HT1080 (cell line): ENCODE results near the gene SMPD3. TPM values are rescaled to one million over a fixed set of nuclear protein-coding genes. Genes with fewer than 3 reads are reported as not detected.
"Not testable (repeated sequence)": the region's sequence is repeated elsewhere in the genome, so short reads cannot be mapped to it uniquely, and the experiment has no call there.

Experiments
- DNase-seq: peaks from one replicate; pipeline ENCODE4 v3.0.0-alpha.2; 2015; ENCODE audit warnings: low read depth
- polyA plus RNA-seq, 2 experiments: library from polyadenylated mRNA; depleted of rRNA; stranded (reverse); fragments of >200 nt; gene quantifications; 2 replicates each; pipeline ENCODE4 v1.2.3, GENCODE V29; 2015
- total RNA-seq: library from RNA; depleted of rRNA; stranded (reverse); fragments of >200 nt; shearing (Covaris generic); gene quantifications from 2 replicates; pipeline ENCODE4 v1.2.3, GENCODE V29; 2014; rRNA removed

Gene SMPD3
- 0.31 TPM in 1 of 2 replicates, not detected in the other for total RNA-seq
- 0.45 TPM in 1 of 2 replicates, not detected in the other for polyA plus RNA-seq (2015; cell fraction: cytosol; rRNA removed)
- 0.05 and 0.10 TPM in 2 replicates for polyA plus RNA-seq (2015; cell fraction: nucleus; rRNA removed)

DNA sequence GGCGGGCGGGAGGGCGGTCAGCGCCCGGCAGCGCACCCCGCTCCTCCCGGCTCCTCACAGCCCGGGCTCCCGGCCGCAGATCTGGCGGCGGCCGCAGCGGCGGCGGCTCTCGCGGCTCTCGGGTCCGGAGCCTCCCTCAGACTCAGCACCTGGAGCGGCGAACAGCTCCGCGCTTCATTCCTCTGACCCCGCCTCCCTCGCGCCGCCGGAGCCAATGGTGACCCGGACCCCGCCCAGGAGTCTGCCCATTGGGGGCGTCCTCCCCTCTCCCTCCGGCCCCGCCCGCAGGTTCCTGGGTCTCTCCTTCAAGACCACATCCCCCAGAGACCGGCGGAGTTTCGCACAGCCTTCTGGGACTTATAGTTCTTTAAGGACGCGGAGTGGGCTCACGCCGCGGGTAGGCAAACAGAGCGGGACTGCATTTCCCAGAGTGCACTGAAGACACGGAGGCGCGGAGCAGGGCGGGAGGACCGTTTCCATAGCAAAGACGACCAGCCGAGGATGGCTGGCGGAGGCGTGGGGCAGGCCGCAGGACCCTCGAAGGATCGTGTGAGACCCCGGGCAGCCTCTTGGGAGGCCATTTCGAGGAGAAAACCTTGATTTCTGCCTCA, at the start of gene SMPD3:
TSS of gene SMPD3 (minus strand) at position 149 of the 611 bp plus-strand sequence. CDS start 76,327 bp downstream, outside the sequence.
- peak; percentile 78 for DNase-seq

DNA sequence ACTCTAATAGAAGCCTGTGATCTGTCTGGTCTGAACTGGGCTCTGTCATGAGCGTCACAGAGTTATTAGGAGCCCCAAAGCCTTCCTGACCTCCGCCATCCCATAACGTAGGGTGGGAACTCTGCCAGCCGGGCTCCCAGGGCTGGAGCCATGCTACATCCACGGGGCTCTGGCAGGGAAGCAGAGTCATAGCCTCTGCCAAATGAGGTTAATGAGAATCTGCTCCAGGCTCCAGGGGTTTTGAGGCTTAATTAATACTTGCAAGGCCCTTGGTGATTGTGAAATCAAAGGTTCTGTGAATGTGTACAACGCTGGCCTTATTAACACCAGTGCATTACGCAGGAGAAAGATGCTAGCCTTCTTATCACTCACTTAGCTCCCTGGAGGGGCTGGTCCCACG, 48.4 kb upstream of the SMPD3 start:
- DNase-seq: no peak

DNA sequence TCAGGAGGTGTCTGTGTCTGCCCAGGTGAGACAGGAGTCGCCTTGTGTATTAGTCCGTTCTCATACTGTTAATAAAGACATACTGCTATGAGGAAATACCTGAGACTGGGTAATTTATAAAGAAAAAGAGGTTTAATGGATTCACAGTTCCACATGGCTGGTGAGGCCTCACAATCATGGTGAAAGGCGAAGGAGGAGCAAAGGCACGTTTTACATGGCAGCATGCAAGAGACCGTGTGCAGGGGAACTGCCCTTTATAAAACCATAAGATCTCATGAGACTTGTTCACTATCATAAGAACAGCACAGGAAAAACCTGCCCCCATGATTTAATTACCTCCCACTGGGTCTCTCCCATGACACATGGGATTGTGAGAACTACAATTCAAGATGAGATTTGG, 46.0 kb upstream of the SMPD3 start:
- not testable (repeated sequence) for DNase-seq

- DNase-seq: no peak
These were observed 45.2 kb upstream of the SMPD3 start for GRCh38 chr16:68493412-68494070.

DNA sequence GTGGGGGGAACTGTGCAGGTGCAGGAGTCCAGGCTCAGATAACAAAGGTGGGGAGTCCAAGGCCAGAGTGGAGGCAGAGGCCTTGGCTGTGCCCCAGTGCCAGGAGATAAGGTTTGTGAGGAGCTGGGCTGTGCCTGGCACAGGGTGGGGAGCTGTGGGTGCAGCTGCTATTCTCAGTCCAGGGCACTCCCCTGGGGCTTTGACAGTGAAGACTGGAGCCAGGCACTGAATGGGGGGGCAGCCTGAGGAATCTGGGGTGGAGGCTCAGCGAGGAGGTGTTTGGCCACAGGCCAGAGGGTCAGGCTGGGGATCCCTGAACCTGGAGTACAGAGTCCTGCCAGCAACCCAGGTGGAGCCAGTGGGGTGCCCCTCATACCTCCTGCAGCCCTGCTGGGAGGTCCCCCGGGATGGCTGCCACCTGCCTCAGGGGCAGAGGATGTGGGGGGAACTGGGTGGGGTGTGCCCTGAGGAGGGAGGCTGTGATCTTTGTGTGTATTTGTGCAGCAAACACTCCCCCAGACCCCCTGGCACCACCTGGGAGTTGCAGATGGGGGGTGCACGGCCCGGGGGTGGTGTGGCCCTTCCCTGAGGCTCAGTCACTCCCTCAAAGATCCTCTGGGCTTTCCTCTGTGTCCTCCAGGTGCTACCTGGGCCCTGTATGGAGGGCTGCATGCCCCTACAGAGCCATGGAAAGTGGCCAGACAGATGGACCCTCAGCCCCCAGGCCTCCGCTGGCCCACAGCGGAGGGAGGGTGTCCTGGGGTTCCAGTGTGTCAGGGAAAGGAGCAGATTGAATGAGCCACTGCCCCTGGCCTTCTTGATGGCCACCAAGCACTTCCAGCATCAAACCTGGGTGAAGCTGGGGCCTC, 44.5 kb upstream of the SMPD3 start:
- no peak for DNase-seq

- no peak for DNase-seq
These were observed 43.8 kb upstream of the SMPD3 start for GRCh38 chr16:68492151-68492542.

DNA sequence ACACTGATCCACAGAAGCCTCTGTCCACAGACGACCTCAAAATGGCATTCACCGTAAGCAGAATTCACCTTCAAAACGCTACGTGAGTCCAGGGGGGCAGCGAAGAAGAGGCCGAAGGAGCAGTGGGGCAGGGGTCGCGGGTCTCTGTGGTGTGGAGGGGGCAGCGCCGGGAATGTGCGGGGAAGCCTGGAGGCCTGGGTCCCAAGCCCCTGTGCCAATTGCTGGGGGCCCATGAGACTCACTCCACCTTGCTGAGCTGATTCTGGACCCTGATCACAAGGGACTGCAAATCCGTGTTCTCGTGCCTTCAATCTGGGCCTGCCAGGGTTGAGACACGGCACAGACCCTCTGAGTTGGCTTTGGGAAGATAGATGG, 43.3 kb upstream of the SMPD3 start:
- no peak for DNase-seq

DNA sequence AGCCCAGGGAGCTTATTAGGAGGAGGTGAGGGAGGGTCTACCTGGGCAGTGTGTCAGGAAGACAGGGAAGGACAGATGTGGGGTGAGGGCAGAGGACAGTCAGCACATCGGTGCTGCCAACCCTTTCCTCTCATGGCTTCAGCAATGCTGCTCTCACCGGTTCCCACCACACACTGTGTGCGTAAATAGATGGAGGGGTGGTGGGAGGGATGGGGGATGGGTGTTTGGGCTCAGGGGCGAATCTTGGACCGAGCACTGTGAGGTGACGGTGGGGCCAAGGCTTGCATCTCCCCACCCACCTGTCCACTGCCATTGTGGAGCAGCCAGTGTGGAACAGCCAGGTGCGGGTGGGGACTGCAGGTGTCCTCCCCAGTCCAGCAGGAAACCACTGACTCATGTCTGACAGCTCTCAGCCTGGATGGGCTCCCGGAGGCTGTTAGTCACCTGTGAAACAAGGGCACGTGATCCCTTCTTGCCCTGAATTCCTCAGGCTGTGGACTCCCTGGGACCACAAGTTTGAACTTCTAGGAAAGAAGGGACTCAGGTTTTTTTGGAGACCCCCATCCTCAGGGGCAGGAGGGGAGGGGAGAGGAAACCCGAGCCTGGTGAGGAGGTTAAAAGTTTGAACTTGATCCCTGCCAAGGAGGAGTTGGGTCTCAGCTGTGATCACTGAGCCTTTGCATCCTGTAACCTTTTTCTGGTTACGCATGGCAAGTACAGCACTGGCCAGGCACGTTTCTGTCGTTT, 42.7 kb upstream of the SMPD3 start:
- DNase-seq: peak; percentile 68

- DNase-seq: no peak
These were observed 42.0 kb upstream of the SMPD3 start for GRCh38 chr16:68490358-68490757.

DNA sequence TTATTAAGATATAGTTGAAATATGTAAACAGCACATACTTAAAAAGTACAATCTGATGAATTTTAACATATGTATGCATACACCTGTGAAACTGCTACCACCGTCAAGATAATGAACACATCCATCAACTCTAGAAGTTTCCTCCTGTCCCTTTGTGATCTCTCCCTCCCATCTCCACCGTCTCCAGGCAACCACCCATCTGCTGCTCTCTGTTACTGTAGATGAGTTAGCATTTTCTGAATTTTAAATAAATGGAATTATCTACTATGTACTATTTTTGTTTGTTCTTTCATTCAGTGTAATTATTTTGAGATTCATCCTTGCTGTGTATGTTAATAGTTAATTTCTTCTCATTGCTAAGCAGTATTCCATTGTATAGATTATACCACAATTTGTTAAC, 40.2 kb upstream of the SMPD3 start:
- no peak for DNase-seq

DNA sequence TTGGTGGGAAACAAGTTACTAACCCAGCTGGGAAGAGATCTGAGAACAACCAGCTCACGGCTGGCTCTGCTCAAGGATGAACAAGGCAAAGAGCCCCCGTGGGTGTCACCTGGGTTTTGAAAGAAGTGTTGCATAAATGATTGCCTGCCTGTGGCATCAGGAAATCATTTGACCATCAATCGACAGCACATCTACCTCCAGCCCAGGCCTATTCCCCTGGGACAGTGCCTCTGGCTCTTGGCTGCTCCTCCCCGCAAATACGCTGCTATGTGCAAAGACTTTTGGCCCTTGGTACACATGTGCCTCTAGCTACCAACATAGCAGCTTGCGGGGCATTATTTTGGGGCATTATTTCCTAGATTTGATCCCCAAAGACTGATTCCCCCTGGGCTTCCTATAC, 39.4 kb upstream of the SMPD3 start:
- no peak for DNase-seq

- no peak for DNase-seq
These were observed 38.9 kb upstream of the SMPD3 start for GRCh38 chr16:68487203-68487514.

DNA sequence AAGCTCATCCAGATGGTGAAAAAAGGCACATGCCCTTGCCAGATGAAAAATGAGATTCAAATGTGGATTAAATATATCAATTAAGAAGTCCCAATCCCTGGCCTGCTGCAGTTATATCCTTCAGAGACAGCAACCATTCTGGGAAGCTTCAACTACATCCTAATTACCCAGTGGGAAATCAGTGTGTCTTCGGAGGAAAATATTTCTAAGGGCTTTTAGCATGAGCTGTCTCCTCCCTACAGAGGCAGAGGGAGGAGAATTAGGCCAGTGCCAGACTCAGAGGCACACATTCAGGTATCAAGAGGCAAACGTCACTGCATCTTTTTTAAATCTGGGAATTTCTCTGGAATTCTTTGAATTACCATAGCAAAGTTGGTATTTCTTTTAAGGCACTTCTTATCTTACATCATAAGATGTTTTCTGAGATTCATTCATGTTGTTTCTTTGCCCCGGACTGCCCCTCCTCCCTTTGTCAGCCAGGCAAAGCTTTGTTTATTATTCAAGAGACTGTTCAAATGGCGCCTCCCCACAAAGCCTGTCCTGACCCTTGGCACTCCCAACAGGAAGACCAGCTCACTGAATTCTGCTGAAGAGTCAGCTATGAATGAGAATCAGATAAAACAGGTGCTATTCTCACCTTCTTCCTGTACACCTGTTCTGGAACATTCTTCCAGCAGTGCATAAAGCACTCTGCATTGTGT, 38.3 kb upstream of the SMPD3 start:
- DNase-seq: no peak

DNA sequence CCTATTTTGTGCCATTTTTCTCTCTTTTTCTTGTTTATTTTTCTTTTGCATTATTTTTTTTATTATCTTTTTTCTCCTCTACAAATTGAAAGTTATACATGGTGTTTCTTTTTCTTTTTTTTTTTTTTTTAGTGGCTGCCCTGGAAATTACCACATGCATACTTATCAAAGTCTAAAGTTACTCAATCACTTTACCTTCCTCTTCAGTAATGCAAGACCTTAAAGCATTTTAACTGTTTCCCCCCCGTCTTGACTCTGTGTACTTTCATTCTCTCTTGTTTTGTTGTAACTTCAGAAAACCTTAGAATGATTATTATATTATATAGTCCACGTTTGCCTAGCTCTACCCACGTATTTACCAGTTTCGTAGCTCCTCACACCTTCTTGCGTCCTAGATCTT, 33.3 kb upstream of the SMPD3 start:
- no peak for DNase-seq

- DNase-seq: no peak
These were observed 32.0 kb upstream of the SMPD3 start for GRCh38 chr16:68480084-68480995.

DNA sequence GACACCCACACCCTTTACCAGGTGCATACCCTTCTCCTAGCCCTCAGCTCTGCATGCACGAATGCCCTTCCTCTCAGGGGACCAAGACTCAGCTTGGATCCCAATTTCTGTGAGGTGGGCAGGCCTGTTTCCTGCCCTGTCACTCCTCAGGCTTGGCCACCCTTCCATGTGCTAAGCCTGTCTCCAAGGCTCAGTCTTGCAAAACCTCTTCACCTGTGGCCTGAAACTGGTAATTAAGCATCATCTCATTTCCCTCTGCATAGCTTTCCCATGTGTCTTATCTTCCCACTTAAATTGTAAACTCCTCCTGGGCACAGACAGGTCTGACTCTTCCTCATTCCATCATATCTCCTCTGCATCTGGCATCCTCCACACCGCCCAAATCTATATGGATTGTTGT, 31.0 kb upstream of the SMPD3 start:
- no peak for DNase-seq

- no peak for DNase-seq
These were observed 30.4 kb upstream of the SMPD3 start for GRCh38 chr16:68478526-68479250.

DNA sequence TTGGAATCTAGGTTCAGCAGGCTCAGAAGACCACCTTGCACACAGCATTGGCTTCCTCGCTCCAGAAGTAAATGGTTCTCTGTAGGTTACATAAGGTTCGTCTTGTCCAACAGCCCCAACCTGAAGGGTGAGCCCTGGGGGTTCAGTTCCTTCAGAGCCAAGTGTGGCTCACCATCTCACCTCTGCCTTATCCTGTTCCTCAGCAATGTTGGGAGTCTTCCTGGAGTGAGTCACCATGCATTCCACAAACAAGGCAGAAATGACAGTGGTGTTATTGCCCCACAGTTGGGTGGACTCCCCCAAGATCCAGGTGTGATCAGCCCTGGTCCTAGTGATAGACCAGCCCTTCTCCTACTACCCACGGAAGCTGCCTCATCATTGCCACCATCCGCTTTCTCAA, 26.8 kb upstream of the SMPD3 start:
- no peak for DNase-seq
